ENCODE results near the gene EPGN.
A peak's percentile ranks its signal among the peaks of the same experiment; 100 is the strongest.
"Not testable (repeated sequence)": the region's sequence is repeated elsewhere in the genome, so short reads cannot be mapped to it uniquely, and the experiment has no call there.

Gene EPGN

GRCh38 chr4:74340421-74340820 lies 32.2 kb downstream of the EPGN start:
- DNase-seq, result not testable (repeated sequence)

GRCh38 chr4:74344031-74344430 lies 35.8 kb downstream of the EPGN start:
- DNase-seq, result no peak

- no peak for DNase-seq
These were observed 45.6 kb downstream of the EPGN start for GRCh38 chr4:74353858-74354257.

- no peak for DNase-seq
These were observed 49.7 kb downstream of the EPGN start for GRCh38 chr4:74357965-74358364.

- no peak for DNase-seq
These were observed 53.4 kb downstream of the EPGN start for GRCh38 chr4:74361671-74362070.

GRCh38 chr4:74362347-74362746 lies 54.1 kb downstream of the EPGN start:
- DNase-seq, result no peak

- no peak for DNase-seq
These were observed 56.0 kb downstream of the EPGN start for GRCh38 chr4:74364256-74364651.

- peak; percentile 26 for DNase-seq
These were observed 56.6 kb downstream of the EPGN start, which contains the start of gene EREG for GRCh38 chr4:74364652-74365491. Gene EREG, plus strand, starts transcription at chr4:74365145. Its CDS starts 164 bp downstream, at chr4:74365309.

- peak; percentile 5 for DNase-seq
These were observed 57.5 kb downstream of the EPGN start for GRCh38 chr4:74365761-74366160.
